ENCODE measurements around the gene KCNMA1. TPM values are rescaled to one million over a fixed set of nuclear protein-coding genes. Genes with fewer than 3 reads are reported as not detected.

The KCNMA1 gene
- total RNA-seq, 1 experiment from 2014 or later: 0.70 TPM

GRCh38 chr10:77400033-77400432 is 237.6 kb downstream of the KCNMA1 start:
- no peaks in the 10 kb centered on the region for H3K9me2 ChIP-seq (ENCODE audit: insufficient read depth)
- no peaks in the 10 kb centered on the region for H3K9me3 ChIP-seq (ENCODE audit: insufficient read depth, low read depth)
- no peak overlapping the region for H2AFZ ChIP-seq
- no peaks in the 10 kb centered on the region for H4K20me1 ChIP-seq (ENCODE audit: insufficient read depth)
- no TSS peak for BruUV-seq (replicated peaks)
- H3K4me2 ChIP-seq: no peak overlapping the region
- H3K36me3 ChIP-seq (ENCODE audit: low read depth): no peaks in the 10 kb centered on the region
- no peak for DNase-seq
- H3F3A ChIP-seq (ENCODE audit: insufficient read depth, low read depth): no peaks in the 10 kb centered on the region
- TF ChIP-seq EZH2 (IDR thresholded peaks at IDR 0.05; ENCODE audit: low read depth) (no peak), CTCF (conservative IDR thresholded peaks at IDR 0.05) (no peak)
- CTCF ChIA-PET: no interaction called here
- H3K4me3 ChIP-seq: no peak overlapping the region
- H3K79me2 ChIP-seq (ENCODE audit: low read depth): no peaks in the 10 kb centered on the region
- POLR2A ChIA-PET (ENCODE audit: unreplicated experiment): no interaction called here
- no peaks in the 10 kb centered on the region for H3K4me1 ChIP-seq (replicated peaks; ENCODE audit: insufficient read depth)
- no peak overlapping the region for H3K27ac ChIP-seq
- H3K27me3 ChIP-seq (ENCODE audit: insufficient read depth, low read depth): no peaks in the 10 kb centered on the region
- intact Hi-C loops (cut with micrococcal nuclease; ENCODE audit: unreplicated experiment): no loop called here

- Histone ChIP-seq H3K27ac (no peak overlapping the region), H3K79me2 (ENCODE audit: low read depth) (no peaks in the 10 kb centered on the region), H3K4me1 (replicated peaks; ENCODE audit: insufficient read depth) (no peaks in the 10 kb centered on the region), H3K9me3 (ENCODE audit: insufficient read depth, low read depth) (no peaks in the 10 kb centered on the region), H3K9me2 (ENCODE audit: insufficient read depth) (no peaks in the 10 kb centered on the region), H3K27me3 (ENCODE audit: insufficient read depth, low read depth) (no peaks in the 10 kb centered on the region), H3K36me3 (ENCODE audit: low read depth) (no peaks in the 10 kb centered on the region), H4K20me1 (ENCODE audit: insufficient read depth) (no peaks in the 10 kb centered on the region), H2AFZ (no peak overlapping the region), H3K4me2 (no peak overlapping the region), H3F3A (ENCODE audit: insufficient read depth, low read depth) (no peaks in the 10 kb centered on the region), H3K4me3 (no peak overlapping the region)
- CTCF ChIA-PET: no interaction called here
- BruUV-seq (replicated peaks): no TSS peak
- TF ChIP-seq CTCF (conservative IDR thresholded peaks at IDR 0.05) (no peak), EZH2 (IDR thresholded peaks at IDR 0.05; ENCODE audit: low read depth) (no peak)
- intact Hi-C loops (cut with micrococcal nuclease; ENCODE audit: unreplicated experiment): no loop called here
- DNase-seq: no peak
- POLR2A ChIA-PET (ENCODE audit: unreplicated experiment): no interaction called here
Observed at GRCh38 chr10:77398986-77399755, 238.4 kb downstream of the KCNMA1 start.

- no peaks in the 10 kb centered on the region for H3K36me3 ChIP-seq (ENCODE audit: low read depth)
- H3K27me3 ChIP-seq (ENCODE audit: insufficient read depth, low read depth): no peaks in the 10 kb centered on the region
- no peak overlapping the region for H2AFZ ChIP-seq
- TF ChIP-seq CTCF (conservative IDR thresholded peaks at IDR 0.05) (no peak), EZH2 (IDR thresholded peaks at IDR 0.05; ENCODE audit: low read depth) (no peak)
- no peak for DNase-seq
- H3K4me3 ChIP-seq: no peak overlapping the region
- H3F3A ChIP-seq (ENCODE audit: insufficient read depth, low read depth): peaks cover 6% of the 10 kb centered on the region; the same call in 1 of the 2 replicates
- H3K9me3 ChIP-seq (ENCODE audit: insufficient read depth, low read depth): no peaks in the 10 kb centered on the region
- H4K20me1 ChIP-seq (ENCODE audit: insufficient read depth): no peaks in the 10 kb centered on the region
- H3K9me2 ChIP-seq (ENCODE audit: insufficient read depth): no peaks in the 10 kb centered on the region
- H3K27ac ChIP-seq: no peak overlapping the region
- BruUV-seq (replicated peaks): no TSS peak
- ChIA-PET CTCF (no interaction called here), POLR2A (ENCODE audit: unreplicated experiment) (no interaction called here)
- H3K4me1 ChIP-seq (replicated peaks; ENCODE audit: insufficient read depth): peaks cover 4% of the 10 kb centered on the region
- intact Hi-C loops (cut with micrococcal nuclease; ENCODE audit: unreplicated experiment): no loop called here
- no peaks in the 10 kb centered on the region for H3K79me2 ChIP-seq (ENCODE audit: low read depth)
- H3K4me2 ChIP-seq: no peak overlapping the region
Observed at GRCh38 chr10:77398558-77398957, 239.1 kb downstream of the KCNMA1 start.

Measured in PC-9 (cell line).